Measurements from ENCODE around the gene MARF1.
"Not testable (repeated sequence)": the region's sequence is repeated elsewhere in the genome, so short reads cannot be mapped to it uniquely, and the experiment has no call there.

MARF1 gene

GRCh38 chr16:15618392-15618791 lies 24.6 kb downstream of the MARF1 start:
- DNase-seq = no peak

GRCh38 chr16:15617901-15618300 lies 25.1 kb downstream of the MARF1 start:
- no peak for DNase-seq

GRCh38 chr16:15616475-15617165 lies 26.3 kb downstream of the MARF1 start:
- no peak for DNase-seq

- no peak for DNase-seq
Measured at GRCh38 chr16:15616012-15616411, 26.9 kb downstream of the MARF1 start.

GRCh38 chr16:15613676-15614075 lies 29.3 kb downstream of the MARF1 start:
- DNase-seq = no peak

GRCh38 chr16:15611610-15612009 lies 31.3 kb downstream of the MARF1 start:
- DNase-seq = no peak

GRCh38 chr16:15610369-15610871 lies 32.5 kb downstream of the MARF1 start:
- no peak for DNase-seq

GRCh38 chr16:15609286-15609649 lies 33.7 kb downstream of the MARF1 start:
- no peak for DNase-seq

- DNase-seq = no peak
Measured at GRCh38 chr16:15608398-15609285, 34.3 kb downstream of the MARF1 start.

GRCh38 chr16:15607700-15608396 lies 35.1 kb downstream of the MARF1 start:
- no peak for DNase-seq

GRCh38 chr16:15607221-15607699 lies 35.7 kb downstream of the MARF1 start:
- DNase-seq = not testable (repeated sequence)

GRCh38 chr16:15606518-15607220 lies 36.3 kb downstream of the MARF1 start:
- DNase-seq = no peak

GRCh38 chr16:15605839-15606517 lies 37.0 kb downstream of the MARF1 start:
- DNase-seq = no peak

GRCh38 chr16:15604460-15605440 lies 38.2 kb downstream of the MARF1 start:
- no peak for DNase-seq

GRCh38 chr16:15602285-15603044 lies 40.5 kb downstream of the MARF1 start:
- no peak for DNase-seq

GRCh38 chr16:15601212-15601879 lies 41.6 kb downstream of the MARF1 start:
- no peak for DNase-seq

GRCh38 chr16:15599303-15600070 lies 43.5 kb downstream of the MARF1 start:
- DNase-seq = no peak

GRCh38 chr16:15598648-15599190 lies 44.2 kb downstream of the MARF1 start:
- no peak for DNase-seq

Measured in cerebellar nuclear complex (tissue), 1 donor.